ENCODE data around the gene CELF1.

CELF1 gene

DNA sequence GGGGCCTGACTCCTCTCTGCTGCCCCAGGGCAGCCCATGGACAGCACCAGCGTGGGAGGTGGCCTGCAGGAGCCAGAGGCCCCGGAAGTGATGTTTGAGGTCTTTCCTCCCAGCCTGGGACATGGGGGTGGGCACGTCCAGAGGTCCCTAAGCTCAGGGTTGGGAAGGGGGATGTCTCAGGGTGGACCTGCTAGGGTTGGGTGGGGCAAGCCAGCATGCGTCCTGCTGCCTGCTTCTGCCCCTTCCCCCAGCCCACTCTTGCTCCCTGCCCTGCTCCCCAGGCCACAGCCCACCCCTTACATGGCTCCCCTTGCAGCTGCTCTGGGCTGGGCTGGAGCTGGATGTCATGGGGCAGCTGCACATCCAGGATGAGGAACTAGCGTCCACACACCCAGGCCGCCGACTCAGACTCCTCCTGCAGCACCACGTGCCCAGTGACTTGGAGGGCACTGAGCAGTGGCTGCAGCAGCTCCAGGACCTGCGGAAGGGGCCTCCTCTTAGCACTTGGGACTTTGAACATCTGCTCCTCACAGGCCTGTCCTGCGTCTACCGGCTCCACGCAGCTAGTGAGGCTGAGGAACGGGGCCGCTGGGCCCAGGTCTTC lies 34.9 kb upstream of the CELF1 start:
- TF ChIP-seq CTCF (IDR thresholded peaks at IDR 0.05; ENCODE audit: borderline replicate concordance, control extremely low read depth, extremely low read depth, insufficient read depth, missing control alignments): no peak
- no peak for DNase-seq (ENCODE audit: low spot score)
- in situ Hi-C loops (cut with MboI; ENCODE audit: low sequenced_read_pairs, unreplicated experiment): no loop called here

- no peak for DNase-seq (ENCODE audit: low spot score)
- in situ Hi-C loops (cut with MboI; ENCODE audit: low sequenced_read_pairs, unreplicated experiment): no loop called here
- TF ChIP-seq CTCF (IDR thresholded peaks at IDR 0.05; ENCODE audit: borderline replicate concordance, control extremely low read depth, extremely low read depth, insufficient read depth, missing control alignments): no peak
Observed at GRCh38 chr11:47587039-47587716, 34.2 kb upstream of the CELF1 start.

GRCh38 chr11:47586098-47586855 lies 33.3 kb upstream of the CELF1 start, which contains the start of gene FAM180B:
FAM180B (plus strand) TSS chr11:47586678; CDS start chr11:47586769, 91 bp downstream.
- DNase-seq (ENCODE audit: low spot score): no peak
- in situ Hi-C loops (cut with MboI; ENCODE audit: low sequenced_read_pairs, unreplicated experiment): no loop called here
- no peak for TF ChIP-seq CTCF (IDR thresholded peaks at IDR 0.05; ENCODE audit: borderline replicate concordance, control extremely low read depth, extremely low read depth, insufficient read depth, missing control alignments)

DNA sequence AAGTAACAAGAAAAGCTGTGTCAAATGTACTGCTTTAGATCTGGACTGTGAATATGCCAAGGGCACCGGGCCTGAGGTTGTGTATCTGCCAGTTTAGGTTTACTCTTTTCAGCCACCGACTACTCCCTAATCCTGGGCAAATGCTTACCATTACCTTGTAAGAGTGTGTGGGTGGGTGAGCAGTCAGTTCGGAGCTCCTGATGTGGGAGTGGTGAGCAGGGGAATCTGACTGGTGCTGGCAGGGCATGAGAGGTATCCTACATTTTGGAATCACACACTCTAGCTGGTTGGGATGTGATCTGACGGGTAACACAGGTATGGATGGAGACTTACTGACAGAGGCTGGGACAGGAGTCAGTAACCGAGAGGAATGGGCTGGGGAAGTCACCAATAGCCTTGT lies 30.9 kb upstream of the CELF1 start:
- in situ Hi-C loops (cut with MboI; ENCODE audit: low sequenced_read_pairs, unreplicated experiment): no loop called here
- DNase-seq (ENCODE audit: low spot score): no peak
- TF ChIP-seq CTCF (IDR thresholded peaks at IDR 0.05; ENCODE audit: borderline replicate concordance, control extremely low read depth, extremely low read depth, insufficient read depth, missing control alignments): no peak

- DNase-seq (ENCODE audit: low spot score): peak; percentile 93
- no peak for TF ChIP-seq CTCF (IDR thresholded peaks at IDR 0.05; ENCODE audit: borderline replicate concordance, control extremely low read depth, extremely low read depth, insufficient read depth, missing control alignments)
- in situ Hi-C loops (cut with MboI; ENCODE audit: low sequenced_read_pairs, unreplicated experiment): no loop called here
Observed at GRCh38 chr11:47578524-47579494, 25.9 kb upstream of the CELF1 start, which contains the start of the genes KBTBD4 and NDUFS3. KBTBD4 (minus strand) TSS chr11:47578970; CDS start chr11:47578951, 19 bp downstream. NDUFS3 (plus strand) TSS chr11:47579074; CDS start chr11:47579092, 18 bp downstream.

Measured in GM13976 (cell line).